Caki2 (cell line): Measurements from ENCODE around the gene C6orf136. TPM values are rescaled to one million over a fixed set of nuclear protein-coding genes. Genes with fewer than 3 reads are reported as not detected.

Experiments
- DNase-seq: peaks from one replicate; pipeline ENCODE4 v3.0.0-alpha.2; 2015; ENCODE audit warnings: low read depth
- in situ Hi-C: cut with HindIII; loops from 2 replicates; pipeline ENCODE4 v1.10.0; 2016; ENCODE audit warnings: low sequenced_read_pairs, low pct_unique_long_range_greater_than_20kb, mixed read lengths
- total RNA-seq: library from RNA; depleted of rRNA; stranded (reverse); fragments of >200 nt; shearing (Covaris generic); gene quantifications from 2 replicates; pipeline ENCODE4 v1.2.3, GENCODE V29; 2014; ENCODE audit warnings: low replicate concordance

Gene C6orf136
- total RNA-seq, 1 experiment from 2014 or later = 2.6 TPM

DNA sequence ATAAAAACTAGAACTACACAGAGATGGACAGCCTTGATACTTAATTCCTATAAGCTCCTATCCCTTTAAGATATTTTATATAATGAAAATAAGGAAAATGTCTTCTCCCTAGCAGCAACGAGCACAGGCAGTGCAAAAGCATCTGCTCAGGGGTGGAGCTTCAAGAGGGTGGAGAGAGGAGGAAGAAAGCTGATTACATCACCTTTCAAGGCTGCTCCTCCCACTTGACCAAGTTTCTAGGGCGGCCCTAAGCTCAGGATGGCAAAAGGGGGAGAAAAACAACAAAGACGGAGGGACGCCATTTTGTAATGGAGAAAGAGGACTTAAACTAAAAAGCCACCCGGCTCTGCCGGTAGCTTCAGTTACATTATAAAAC is 32.1 kb upstream of the C6orf136 start:
- in situ Hi-C loops = no loop called here
- DNase-seq = peak; percentile 98

DNA sequence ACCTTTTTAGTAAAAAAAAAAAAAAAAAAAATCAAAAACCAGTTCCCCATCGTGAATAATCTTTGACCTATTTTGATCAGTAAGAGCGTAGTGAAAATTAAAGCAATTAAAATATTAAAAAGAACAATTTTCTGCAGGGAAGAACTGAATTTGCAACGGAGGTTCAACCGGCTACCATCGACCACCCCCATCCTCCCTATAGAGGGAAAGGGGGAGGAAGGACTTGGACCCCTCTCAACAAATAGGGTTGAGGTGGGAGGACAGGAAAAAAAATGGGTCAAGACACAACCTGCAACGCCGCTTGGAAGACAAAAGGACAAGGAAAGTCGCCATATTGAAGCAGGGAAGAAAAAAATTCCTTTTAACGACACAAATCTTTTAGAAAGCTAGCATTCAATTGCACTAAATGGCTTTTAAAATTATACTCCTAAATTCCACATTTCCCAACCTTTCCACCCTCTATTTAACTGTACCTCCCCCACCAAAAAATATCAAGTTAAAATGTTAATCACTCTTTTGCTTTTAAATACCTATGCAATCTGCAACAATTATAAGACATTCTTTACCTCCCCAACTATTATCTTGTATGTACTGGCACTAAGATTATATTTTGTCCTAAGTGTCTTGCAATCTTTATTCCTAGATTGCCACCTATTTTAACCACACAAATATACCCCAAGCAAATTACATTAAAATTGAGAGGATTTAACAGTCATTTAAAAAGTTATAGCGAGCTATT is 31.5 kb upstream of the C6orf136 start:
- in situ Hi-C loops = no loop called here
- DNase-seq = no peak

DNA sequence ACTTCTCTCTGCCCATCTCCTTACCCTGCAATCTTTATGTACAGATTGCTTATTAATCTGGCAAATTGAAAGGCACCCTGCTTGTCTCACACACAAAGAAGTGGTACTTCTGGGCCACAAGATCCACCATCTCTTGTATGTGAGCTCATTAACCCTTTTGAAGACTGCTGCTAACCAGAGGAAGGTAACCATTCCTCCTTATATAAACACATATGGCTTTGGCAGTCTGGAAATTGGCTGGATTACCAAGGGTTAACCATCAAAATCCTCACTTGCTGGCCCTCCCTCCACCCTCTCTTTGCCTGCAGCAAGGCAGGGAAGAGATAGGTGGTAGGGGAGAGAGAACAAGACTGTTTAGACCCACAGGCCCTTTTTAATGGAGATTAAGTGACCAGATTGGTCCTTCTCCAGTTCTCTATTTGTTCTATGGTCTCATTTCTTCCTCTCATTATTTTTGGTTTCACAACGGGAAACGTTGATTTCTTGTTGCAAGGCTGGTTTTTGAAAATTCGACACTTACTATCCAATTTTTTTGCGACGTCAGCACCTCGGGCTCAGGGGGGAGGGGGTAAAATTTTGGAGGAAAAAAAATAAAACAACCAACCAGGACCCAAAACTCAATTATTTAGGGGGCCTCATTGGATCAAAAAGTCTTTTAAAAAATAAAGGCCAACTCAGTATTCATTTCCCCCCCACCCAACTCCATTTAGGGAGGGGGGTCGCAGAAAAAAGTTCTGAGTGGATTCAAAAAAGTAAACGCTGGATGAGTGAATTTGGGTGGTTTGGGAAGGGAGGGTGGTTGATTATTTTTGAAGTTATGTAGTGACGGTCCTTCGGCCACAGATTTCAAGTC is 30.7 kb upstream of the C6orf136 start:
- peak; percentile 62 for DNase-seq
- in situ Hi-C loops = no loop called here

DNA sequence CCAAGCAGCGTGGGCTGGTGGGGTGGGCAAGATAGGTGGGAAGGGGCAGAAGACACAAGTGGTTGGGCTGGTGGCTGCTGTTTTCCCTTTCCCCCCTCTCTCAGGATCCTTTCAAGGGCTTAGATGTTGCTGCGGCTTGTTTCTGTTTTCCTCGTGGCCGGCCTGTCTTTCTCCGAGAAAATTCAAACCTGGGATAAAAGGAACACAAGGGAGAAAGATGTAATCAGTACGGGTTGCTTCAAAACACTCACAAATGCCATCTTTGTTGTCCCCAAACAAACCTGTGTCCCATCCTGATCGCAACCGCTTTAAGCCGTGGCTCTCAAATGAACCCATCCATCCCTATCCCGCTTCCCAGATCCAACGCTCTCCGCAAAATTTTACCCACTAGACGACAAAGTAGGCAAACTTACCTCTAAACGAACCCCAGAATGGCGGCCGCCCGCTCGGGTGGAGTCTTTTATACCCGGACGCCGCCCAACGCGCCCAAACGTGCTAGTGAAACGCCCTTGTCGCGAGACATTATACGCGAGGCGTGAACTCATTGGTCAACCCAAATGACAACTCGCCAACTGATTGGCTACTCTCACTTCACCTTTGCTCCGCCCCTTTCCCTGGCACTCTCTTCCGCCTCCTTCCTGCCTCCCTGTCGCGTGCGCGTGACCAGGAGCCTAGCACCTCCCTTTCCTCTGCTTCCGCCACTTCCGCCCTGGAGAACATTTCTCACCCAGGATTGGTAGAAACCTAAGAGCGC is 29.9 kb upstream of the C6orf136 start, which contains the start of gene PPP1R10:
PPP1R10 (minus strand) TSS at position 433 of the 754 bp plus-strand sequence. CDS start 7,299 bp downstream, outside the sequence.
- in situ Hi-C loops = no loop called here
- DNase-seq = peak; percentile 100

DNA sequence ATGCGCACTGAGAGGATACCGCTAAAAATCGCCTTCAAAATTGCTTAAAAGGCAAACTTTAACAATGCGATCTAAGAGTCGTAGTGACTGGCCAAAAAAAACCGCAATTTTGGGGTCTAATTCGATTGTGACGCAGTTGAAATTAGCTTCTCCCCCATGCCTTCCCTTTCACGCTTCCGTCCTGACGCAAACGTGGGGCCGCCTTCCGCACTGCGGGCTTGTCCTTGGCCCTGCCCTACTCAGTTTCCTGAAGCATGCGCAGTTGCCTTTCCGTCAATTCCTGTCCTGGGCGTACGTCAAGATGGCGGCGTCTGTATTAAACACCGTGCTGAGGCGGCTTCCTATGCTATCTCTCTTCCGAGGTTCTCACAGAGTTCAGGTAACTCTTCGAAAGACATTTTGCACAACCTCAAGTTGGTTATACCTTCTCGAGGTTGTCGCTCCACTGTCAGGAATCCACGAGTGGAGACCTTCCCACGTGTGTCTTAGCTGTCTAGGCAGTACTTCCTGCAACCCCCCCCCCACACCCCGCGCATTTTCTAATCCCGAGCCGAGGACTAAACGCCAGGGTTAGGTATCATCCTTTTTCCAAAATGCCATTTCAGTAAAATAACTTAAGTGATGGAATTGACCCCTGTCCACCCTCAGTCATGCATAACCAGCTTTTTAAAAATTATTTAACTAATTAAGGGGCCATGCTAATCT is 29.2 kb upstream of the C6orf136 start, which contains the start of gene MRPS18B:
MRPS18B (plus strand) TSS at position 276 of the 705 bp plus-strand sequence; CDS start at position 302, 26 bp downstream.
- in situ Hi-C loops = no loop called here
- DNase-seq = peak; percentile 98

DNA sequence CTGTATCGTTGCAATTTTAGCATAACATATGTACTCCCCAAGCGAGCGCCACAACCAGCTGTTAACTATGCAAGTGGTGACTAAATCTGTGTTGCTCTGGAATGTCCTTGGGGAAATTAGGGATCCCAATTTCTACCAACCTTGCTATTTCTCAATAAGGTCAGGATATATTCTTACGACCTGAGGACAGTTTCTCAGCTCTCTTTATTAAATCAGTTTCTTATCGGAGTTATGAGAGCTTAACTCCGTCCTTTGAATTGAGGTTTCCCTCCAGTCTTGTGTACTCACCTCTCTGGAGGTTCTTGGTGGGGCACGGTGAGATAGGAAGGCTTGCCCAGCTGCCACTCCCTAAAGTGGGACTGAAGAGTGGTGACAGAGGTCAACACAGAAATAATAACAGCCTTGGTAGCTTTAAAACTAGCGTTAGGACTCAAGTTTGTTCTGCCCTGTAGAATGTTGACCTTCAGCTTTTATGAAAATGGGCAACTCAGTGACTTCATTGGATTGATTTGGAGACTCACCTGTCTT is 28.6 kb upstream of the C6orf136 start:
- no peak for DNase-seq
- in situ Hi-C loops = no loop called here

DNA sequence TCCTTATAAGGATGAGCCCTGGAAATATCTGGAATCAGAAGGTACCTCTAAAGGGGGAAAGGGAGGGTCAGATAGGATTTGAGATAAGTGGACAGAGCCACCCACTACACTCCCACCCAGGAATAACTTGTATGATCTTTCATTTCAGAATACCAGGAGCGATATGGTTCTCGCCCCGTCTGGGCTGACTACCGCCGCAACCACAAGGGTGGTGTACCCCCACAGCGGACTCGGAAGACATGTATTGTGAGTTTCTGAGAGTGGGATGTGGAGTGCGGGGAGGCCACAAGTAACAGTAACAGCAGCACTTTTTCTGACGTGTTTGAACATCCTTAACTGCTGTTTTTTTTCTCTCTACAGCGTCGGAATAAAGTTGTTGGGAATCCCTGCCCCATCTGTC is 27.4 kb upstream of the C6orf136 start:
- in situ Hi-C loops = no loop called here
- DNase-seq = no peak

DNA sequence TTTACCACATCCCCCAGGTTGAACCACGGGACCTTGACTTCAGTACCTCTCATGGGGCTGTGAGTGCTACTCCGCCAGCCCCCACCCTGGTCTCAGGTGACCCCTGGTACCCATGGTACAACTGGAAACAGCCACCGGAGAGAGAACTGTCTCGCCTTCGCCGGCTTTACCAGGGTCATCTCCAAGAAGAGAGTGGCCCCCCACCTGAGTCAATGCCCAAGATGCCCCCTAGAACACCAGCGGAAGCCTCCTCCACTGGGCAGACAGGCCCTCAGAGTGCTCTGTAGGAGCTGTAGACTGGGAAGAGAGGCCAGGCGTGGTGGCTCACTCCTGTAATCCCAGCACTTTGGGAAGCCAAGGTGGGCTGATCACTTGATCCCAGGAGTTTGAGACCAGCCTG is 21.4 kb upstream of the C6orf136 start:
- DNase-seq = no peak
- in situ Hi-C loops = no loop called here

DNA sequence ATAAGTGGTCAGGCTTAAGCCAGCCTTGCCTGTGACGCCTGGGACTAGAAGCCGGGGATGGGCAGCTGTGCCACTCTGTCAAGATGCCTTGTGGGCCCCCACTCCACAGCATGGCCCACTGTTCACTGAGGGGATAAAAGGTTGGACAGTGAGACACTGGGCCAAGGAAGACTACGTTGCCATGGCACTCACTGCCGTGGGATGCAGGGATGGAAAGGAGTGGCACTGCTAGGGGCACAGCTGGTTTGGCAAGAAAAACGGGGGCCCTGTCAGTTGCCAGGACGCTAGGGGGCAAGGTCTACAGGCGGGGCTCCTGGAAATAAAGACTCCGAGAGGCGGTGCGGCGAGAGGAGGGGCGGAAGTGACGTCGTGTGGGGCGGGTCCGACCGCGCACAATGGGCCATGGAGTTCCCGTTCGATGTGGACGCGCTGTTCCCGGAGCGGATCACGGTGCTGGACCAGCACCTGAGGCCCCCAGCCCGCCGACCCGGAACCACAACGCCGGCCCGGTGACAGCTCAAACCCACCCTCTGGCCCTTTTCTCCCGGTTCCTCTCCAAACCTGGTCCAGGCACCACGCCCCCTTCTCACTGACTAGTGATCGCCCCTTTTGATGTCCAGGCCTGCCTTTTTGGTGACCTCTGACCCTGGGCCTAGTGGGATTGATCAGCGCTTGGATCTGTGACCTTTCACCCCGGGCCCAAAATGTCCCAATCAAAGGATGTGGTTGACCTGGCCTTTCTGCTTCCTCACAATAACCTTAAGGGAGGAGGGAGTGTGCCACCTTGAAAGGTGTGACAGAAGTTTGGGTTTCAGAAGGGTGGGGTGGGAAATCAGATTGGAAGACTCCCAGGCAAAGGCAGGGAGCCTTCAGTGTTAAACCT is 20.2 kb upstream of the C6orf136 start, which contains the start of gene ATAT1:
ATAT1 (plus strand) TSS at position 391 of the 883 bp plus-strand sequence.
- in situ Hi-C loops = no loop called here
- peak; percentile 70 for DNase-seq

DNA sequence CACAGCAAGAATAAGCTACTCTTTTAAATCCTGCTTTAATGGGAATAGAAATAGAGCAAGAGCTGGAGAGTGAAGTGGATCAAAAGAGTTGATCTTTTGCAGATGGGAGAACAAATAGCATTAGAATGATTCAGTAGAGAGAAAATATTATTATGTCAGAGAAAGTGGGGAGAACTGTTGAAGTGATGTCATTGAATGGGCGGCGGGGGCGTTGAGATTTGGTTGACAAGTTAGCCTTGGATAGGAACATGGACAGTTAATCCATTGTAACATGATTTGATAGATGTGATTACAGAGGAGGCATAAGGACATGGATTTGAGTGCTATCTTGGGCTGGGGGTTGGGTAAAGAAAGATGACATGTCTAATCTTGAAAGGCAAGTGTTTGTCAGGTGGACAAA is 11.1 kb upstream of the C6orf136 start:
- in situ Hi-C loops = no loop called here
- DNase-seq = no peak

DNA sequence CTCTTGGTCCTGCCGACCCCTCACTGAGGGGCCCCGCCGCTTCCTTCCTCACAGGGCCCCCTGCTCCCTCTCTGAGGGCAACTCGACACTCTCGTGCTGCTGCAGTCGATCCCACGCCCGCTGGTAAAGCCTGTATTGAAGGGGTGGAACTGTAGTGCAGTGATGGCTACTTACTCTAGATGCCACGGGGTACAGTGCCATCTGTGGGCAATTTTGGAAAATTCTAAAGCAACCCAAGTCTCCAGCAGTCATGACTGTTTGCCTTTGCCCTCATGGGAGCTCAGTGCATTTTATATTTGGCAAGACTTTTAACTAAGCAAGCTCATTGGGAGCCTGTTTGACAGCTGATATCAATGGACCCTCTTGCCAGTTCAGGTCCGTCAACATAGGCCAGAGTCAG is 6.5 kb upstream of the C6orf136 start:
- in situ Hi-C loops = no loop called here
- no peak for DNase-seq

DNA sequence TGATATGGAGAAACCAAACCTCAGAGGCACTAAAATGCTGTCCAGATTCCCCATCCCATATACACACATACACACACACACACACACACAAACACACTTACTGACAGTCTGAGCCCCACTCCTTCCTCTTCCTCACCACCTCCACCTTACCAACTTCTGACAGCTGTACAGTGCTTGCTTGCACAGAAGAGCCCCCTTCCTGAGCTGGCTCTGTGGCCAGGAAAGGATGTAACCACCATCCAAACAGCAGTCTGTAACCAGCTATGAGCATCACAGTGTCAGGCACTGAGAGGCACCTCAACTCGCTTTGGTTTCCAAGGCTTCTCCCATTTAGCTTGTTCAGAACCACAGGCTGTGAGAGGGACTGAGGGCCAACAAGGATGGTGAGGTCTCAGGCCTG is 5.9 kb upstream of the C6orf136 start:
- no peak for DNase-seq
- in situ Hi-C loops = no loop called here

DNA sequence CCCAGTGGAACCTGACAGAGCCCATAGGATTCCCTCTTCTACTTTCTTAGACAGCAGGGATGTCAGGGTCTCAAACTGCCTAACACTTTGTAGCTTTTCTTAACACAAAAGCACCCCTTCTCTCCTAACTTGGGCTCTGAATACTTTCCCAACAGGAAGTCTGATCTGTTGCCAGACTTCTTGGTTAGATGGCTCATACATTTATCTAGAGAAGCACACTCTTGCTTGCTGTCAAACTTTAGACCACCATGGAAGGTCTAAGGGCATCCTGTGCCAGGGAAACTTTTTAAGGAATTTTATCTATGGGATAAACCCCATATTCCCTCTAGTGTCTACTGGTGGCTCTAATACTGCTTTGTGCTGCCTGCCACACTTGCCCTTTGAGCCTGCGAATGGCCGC is 3.3 kb upstream of the C6orf136 start:
- DNase-seq = no peak
- in situ Hi-C loops = no loop called here

DNA sequence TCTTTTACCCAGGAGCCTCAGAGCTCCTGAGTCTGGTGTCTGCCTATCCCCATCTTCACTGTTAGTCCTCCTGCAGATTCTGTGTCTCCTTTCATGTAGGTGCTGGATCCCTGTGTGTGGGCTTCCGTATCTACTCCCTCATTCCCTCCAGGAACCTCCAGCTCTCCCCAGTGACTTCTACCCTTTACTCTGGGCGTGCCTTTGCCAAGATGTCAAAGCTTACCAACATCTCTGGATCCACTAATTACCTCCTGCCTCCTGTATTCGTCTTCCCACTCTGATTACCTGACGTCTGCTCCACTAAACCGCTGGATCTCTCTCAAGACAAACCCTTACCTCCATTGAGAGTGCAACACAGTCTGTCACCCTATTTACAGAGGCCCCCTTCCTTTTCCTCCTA is 2.2 kb upstream of the C6orf136 start:
- DNase-seq = no peak
- in situ Hi-C loops = no loop called here

DNA sequence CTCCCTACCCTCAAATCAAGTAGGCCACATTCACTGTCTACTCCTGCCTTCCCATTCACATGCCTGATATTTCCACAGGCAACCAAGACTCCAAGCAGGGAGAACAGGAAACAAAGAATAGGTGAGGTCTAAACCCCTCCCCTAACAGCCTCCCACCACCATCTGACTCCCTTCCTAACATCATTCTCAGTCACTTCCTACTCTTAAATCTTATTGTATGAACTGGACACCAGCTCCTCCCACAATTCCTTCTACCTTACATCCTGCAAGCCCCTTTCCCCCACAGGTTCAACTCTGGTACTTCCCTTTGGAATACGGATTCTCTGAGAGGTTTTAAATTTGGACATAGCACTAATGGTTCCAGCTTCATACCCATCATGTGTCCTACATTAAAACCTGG is 944 bp upstream of the C6orf136 start:
- in situ Hi-C loops = no loop called here
- DNase-seq = no peak

DNA sequence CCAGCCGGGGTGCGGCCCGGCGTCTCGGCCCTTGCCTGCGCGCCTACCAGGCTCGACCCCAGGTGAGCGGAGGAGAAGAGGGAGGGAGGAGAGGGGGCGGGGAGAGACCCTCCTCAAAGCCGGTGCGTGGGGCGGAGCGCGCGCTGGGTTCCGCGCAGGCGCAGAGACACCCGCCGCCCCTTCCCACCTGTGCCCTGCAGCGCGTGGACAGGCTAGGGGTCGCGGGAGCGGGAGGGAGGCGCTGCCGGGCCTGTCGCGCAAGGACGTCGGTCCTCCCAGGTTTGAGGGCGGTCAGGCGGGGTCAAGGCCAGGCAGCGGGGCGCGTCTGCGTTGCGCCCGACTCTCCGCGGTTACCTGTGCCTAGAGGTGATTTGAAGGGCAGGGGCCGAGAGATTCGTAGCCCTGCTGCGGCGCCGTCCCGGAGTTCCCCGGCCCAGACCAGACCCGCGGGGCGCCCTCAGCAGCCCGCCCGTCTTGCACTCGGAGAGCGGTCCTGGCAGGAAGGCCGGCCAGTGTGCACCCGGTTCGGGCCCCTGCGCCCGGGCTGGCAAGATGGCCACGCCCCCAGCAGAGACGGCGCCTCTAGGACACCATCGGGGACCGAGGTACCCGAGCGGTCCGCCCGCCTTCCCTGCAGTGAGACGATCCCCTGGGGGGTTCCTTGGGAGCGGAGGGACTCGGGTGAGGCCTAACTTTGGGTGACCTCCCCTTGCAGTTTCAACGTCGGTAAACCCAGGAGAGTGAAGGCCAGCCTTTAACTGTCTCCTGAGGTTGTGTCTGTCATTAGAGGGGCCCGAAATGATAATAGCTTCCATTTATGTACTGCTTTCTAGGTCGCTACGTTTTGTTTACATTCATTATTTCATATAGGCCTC is 546 bp downstream of the C6orf136 start:
- in situ Hi-C loops = no loop called here
- DNase-seq = peak; percentile 76
